HG03575 (cell line): Measurements from ENCODE around the gene ZDHHC21.
"Not testable (repeated sequence)": the region's sequence is repeated elsewhere in the genome, so short reads cannot be mapped to it uniquely, and the experiment has no call there.

ENCODE experiments used
- ATAC-seq: cut with Tn5 transposase; IDR thresholded peaks from one replicate; pipeline ENCODE4 v1.9.1; 2021; ENCODE audit not compliant: unreplicated experiment, insufficient number of reproducible peaks, low FRiP score; ENCODE audit errors: extremely low read depth

The ZDHHC21 gene

DNA sequence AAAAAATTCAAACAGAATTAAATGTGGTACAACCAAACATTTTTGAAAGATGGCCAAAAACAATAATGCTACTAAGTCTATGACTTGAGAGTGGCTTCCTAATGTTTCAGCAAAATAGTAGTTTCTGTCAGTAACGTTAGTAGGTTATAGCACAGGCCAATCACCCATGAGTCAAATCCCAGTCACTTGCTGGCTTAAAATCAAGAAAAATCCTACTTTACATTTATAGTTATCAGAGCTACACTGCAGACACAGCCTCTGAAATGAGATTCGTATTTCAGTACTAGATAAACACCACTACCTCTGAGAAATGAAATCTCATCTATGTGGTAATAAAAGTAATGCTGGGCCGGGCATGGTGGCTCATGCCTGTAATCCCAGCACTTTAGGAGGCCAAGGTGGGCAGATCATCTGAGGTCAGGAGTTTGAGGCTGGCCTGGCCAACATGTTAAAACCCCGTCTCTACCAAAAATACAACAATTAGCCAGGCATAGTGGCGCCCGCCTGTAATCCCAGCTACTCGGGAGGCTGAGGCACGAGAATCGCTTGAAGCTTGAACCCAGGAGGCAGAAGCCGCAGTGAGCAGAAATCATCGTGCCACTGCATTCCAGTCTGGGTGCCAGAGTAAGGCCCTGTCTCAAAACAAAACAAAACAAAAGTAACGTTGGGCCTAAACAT, 6.1 kb downstream of the ZDHHC21 start:
- ATAC-seq: no peak

DNA sequence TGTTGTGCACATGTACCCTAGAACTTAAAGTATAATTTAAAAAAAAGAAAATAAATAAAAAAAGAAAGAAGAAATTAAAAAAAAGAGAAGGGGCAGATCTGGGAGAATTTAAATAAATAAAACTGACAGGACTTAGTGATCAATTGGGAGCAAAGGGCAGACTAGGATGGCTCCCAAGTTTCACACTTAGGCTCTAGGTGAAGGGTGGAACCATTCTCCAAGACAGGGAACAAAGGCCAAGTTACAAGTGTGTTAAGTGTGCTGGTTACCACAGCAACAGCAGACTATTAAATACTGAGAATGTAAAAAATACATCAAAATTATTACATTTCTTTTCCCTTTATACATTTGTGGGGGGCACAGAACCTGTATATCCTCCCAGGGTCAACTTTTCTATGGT, 7.1 kb downstream of the ZDHHC21 start:
- ATAC-seq: no peak

GRCh38 chr9:14682616-14683015, 10.6 kb downstream of the ZDHHC21 start:
- not testable (repeated sequence) for ATAC-seq

GRCh38 chr9:14678776-14679175, 14.5 kb downstream of the ZDHHC21 start:
- ATAC-seq: no peak

GRCh38 chr9:14677872-14678271, 15.4 kb downstream of the ZDHHC21 start:
- ATAC-seq: no peak

- no peak for ATAC-seq
Measured at GRCh38 chr9:14677396-14677795, 15.8 kb downstream of the ZDHHC21 start.

DNA sequence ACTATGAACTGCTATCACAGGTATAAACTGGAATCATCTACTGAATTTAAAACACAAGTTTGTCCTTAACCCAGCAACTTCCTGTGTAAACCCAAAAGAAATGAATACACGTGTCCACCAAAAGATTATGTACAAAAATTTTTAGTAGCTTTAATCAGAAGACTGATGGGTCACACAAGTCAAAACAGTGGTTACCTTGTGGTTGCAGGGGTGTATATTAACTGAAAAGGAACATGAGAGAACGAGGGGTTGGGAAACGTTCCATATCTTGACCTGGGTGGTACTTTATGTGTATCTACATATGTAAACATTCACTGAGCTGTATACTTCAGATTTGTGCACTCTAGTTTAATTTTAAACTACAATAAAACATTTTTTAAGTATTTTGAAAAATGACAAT, 18.6 kb downstream of the ZDHHC21 start:
- no peak for ATAC-seq

DNA sequence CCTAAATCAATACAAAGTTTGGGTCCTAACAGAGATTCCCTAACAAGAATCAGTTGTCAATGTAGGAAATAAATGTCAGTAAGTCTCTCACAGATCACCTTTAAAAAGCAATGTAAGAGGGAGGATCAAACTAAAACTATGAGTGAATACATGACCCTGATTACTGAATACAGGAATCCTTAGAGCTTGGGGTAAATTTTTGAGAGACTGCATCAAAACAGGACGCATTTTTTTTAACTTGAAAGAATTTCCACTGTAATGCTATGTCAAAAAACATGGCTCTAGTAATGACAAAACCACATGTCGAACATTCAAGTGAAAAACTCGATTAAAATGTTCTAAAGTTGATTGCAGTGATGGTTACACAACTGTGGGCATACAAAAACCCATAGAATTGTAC, 21.9 kb downstream of the ZDHHC21 start:
- no peak for ATAC-seq

- ATAC-seq: no peak
Measured at GRCh38 chr9:14670718-14671117, 22.5 kb downstream of the ZDHHC21 start.

GRCh38 chr9:14664022-14664421, 29.2 kb downstream of the ZDHHC21 start:
- ATAC-seq: not testable (repeated sequence)

GRCh38 chr9:14662060-14662453, 31.2 kb downstream of the ZDHHC21 start:
- ATAC-seq: no peak

GRCh38 chr9:14661421-14662059, 31.7 kb downstream of the ZDHHC21 start:
- ATAC-seq: no peak

- ATAC-seq: no peak
Measured at GRCh38 chr9:14660721-14661120, 32.5 kb downstream of the ZDHHC21 start.

GRCh38 chr9:14654932-14655331, 38.3 kb downstream of the ZDHHC21 start:
- no peak for ATAC-seq

DNA sequence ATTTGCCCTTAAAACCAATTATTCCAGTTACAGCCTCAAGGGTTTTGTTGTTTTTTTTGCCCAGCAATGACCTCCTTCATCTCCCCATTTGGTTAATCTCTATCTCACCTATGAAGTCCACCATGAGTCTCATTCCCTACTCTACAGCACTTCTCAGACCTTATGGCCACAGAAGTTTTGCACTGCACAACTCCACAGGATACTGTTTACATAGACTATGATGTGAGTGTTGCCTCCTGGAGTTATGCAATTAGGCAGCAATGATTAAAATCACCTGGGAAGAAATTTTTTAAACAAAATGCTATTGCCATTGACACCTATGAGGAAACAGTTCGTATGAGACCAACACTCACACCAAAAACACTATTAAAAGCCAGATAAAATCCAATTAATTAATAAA, 39.7 kb downstream of the ZDHHC21 start:
- ATAC-seq: no peak

DNA sequence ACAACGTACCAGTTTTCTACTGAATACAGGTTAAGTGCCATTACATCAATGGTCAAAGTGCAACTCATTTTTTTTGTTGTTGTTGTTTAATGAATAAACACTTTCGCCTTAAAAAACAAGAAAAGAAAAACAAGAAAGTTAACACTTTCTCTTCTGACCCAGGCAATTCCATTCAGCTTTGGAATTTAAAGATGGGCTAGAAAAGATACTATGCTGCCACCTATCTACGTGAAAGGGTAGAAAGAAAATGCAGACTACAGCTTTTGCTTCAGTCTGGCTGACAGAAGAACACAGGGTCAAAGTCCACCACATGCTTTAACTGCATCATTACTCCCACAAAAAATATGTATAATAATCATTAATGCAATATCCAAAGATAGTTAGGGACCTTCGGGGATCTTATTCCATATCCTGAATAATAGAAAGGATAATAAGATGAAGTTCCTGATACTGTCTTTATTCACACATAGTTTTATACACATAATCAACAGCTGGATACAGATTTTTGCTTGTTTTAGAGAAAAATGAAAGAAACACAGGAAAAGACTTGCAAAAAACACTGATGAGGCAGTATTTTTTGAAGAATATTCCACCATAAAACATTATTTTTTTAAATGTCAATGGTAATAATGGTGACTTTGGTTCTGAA, 40.4 kb downstream of the ZDHHC21 start:
- ATAC-seq: no peak

GRCh38 chr9:14650596-14650995, 42.6 kb downstream of the ZDHHC21 start:
- no peak for ATAC-seq

- no peak for ATAC-seq
Measured at GRCh38 chr9:14645648-14646047, 47.6 kb downstream of the ZDHHC21 start.

DNA sequence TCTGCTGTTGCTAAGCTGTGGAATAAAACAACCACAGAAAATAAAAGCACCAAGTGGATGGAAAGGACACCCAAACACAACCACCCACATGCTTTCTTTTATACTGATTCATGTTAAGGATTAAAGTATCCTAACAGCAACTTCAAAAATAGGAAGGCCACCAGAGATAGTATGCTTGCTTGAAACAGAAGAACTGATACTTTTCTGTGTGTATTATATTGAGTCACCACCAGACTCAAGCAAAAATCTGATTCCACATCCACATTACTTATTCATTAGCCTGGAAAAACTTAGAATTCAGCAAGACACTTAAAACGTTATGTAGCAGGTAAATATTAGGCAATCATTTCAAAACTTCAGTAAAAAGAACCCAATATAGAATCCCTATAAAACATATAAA, 52.3 kb downstream of the ZDHHC21 start:
- no peak for ATAC-seq

DNA sequence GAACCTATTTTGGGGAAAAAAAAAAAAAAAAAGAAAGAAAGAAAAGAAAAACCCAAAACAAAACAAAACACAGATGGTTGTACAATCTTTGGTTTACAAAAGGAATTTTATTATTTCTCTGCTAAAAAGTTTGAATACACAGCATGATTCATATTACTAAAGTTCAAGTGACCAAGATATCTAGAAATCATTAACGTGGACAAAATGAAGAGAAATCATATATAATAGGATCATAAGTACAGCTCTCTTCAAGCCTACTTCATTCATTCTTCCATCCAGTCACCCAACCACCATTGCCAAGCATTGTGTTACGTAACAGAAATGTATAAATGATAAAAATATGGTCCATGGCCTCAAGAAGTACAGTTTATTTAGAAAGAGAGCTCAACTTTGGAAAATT, 52.9 kb downstream of the ZDHHC21 start:
- ATAC-seq: no peak
